ENCODE data around the gene PDIK1L. TPM values are rescaled to one million over a fixed set of nuclear protein-coding genes. Genes with fewer than 3 reads are reported as not detected.

Gene PDIK1L
- total and polyA plus RNA-seq, 9 of the 15 experiments (the other 6 are each of a cell fraction or from before 2014, with no cell fraction given), result 12.8 to 30.2 (median 21.5) TPM

GRCh38 chr1:26126321-26127084, 14.9 kb downstream of the PDIK1L start (continued):
- TF ChIP-seq ATF3 (IDR thresholded peaks at IDR 0.05) (peak; percentile 94), ATF3 (CRISPR knock-in tag; conservative IDR thresholded peaks at IDR 0.05) (peak; percentile 81; the same call in 1 of the 2 replicates), DIDO1 (tag; IDR thresholded peaks at IDR 0.05; ENCODE audit: low read depth) (no peak), NKRF (IDR thresholded peaks at IDR 0.05; ENCODE audit: borderline replicate concordance) (peak; percentile 65; the same call in 1 of the 2 replicates), BCOR (IDR thresholded peaks at IDR 0.05) (peak; percentile 24; the same call in 1 of the 2 replicates), TAF7 (tag; IDR thresholded peaks at IDR 0.05) (peak; percentile 50; the same call in 1 of the 2 replicates), ARID1B (IDR thresholded peaks at IDR 0.05) (peak; percentile 98), CHD2 (IDR thresholded peaks at IDR 0.05; ENCODE audit: low read depth, low read length) (peak; percentile 56; the same call in 1 of the 2 replicates), ZNF3 (CRISPR knock-in tag; IDR thresholded peaks at IDR 0.05) (no peak), CBX2 (IDR thresholded peaks at IDR 0.05; ENCODE audit: insufficient read depth, low read length, poor library complexity, severe bottlenecking) (no peak), PYGO2 (tag; IDR thresholded peaks at IDR 0.05) (no peak), NR2C2 (CRISPR knock-in tag; IDR thresholded peaks at IDR 0.05) (0 out of 2 replicates have a peak, but pooled peaks have one; percentile 21), NR2C2 (tag; IDR thresholded peaks at IDR 0.05) (peak; percentile 81), REST (IDR thresholded peaks at IDR 0.05; ENCODE audit: borderline replicate concordance) (no peak), REST (CRISPR knock-in tag; IDR thresholded peaks at IDR 0.05; ENCODE audit: low read depth) (peak; percentile 42; the same call in 1 of the 2 replicates), MAX (CRISPR knock-in tag; IDR thresholded peaks at IDR 0.05) (no peak), PRPF4 (IDR thresholded peaks at IDR 0.05; ENCODE audit: insufficient read depth, low read depth, low read length, poor library complexity, severe bottlenecking) (no peak)
